CD14-positive monocyte (primary cell): Measurements from ENCODE around the gene ACER1. TPM values are rescaled to one million over a fixed set of nuclear protein-coding genes. Genes with fewer than 3 reads are reported as not detected.

Experiments
- DNase-seq, 3 donors: peaks; one replicate each; pipeline ENCODE4 v3.0.0-alpha.2; 2011 to 2022
- H2AFZ ChIP-seq: 2 replicates; pipeline ENCODE4 v1.6.0; 2012; ENCODE audit warnings: mild to moderate bottlenecking, low read depth, low read length, inconsistent platforms; ENCODE audit not compliant: insufficient read depth, poor library complexity, severe bottlenecking
- H3K27ac ChIP-seq, 2 donors: 1 replicate in 1 of 2; 2 replicates in 1 of 2; pipeline ENCODE4 v1.5.1; 2012 to 2013; ENCODE audit warnings: low read length in 2 of 2, control low read depth in 1 of 2, inconsistent platforms in 1 of 2, low read depth in 1 of 2, mild to moderate bottlenecking in 1 of 2
- H3K27me3 ChIP-seq, 2 donors: one replicate each; pipeline versions ENCODE4 v1.6.0 to v1.6.1; 2011 to 2013; ENCODE audit warnings: low read length in 2 of 2; ENCODE audit not compliant: control insufficient read depth in 2 of 2, insufficient read depth in 2 of 2
- H3K36me3 ChIP-seq, 2 donors: replicated peaks in 1 of 2; 1 replicate in 1 of 2; 2 replicates in 1 of 2; pipeline versions ENCODE4 v1.5.1 to v1.6.1; 2012 to 2013; ENCODE audit warnings: low read length in 2 of 2, control low read depth in 1 of 2, inconsistent platforms in 1 of 2, mild to moderate bottlenecking in 1 of 2; ENCODE audit not compliant: insufficient read depth in 2 of 2, control insufficient read depth in 1 of 2
- H3K4me1 ChIP-seq, 2 donors: 1 replicate in 1 of 2; 2 replicates in 1 of 2; pipeline versions ENCODE4 v1.5.1 to v1.6.1; 2012 to 2013; ENCODE audit warnings: low read length in 2 of 2, control low read depth in 1 of 2, inconsistent platforms in 1 of 2, mild to moderate bottlenecking in 1 of 2, moderate library complexity in 1 of 2; ENCODE audit not compliant: insufficient read depth in 2 of 2, control insufficient read depth in 1 of 2
- H3K4me2 ChIP-seq: replicated peaks from 2 replicates; pipeline ENCODE3; 2012; ENCODE audit warnings: low read length, moderate library complexity, mild to moderate bottlenecking; ENCODE audit not compliant: poor library complexity, severe bottlenecking; ENCODE audit errors: extremely low read depth
- H3K4me3 ChIP-seq, 3 experiments: fragments of 200-600 bp in 1 of 3; sonication (generic) in 1 of 3; replicated peaks in 1 of 3; 1 replicate in 2 of 3; 2 replicates in 1 of 3; pipeline ENCODE4 v1.5.1; 2011 to 2013; ENCODE audit warnings: low read length in 3 of 3, mild to moderate bottlenecking in 3 of 3, control low read depth in 2 of 3, low read depth in 2 of 3, inconsistent platforms in 1 of 3, moderate library complexity in 1 of 3
- H3K79me2 ChIP-seq: 2 replicates; pipeline ENCODE4 v1.6.0; 2012; ENCODE audit warnings: mild to moderate bottlenecking, control low read depth, inconsistent platforms, low read length, moderate library complexity; ENCODE audit not compliant: insufficient read depth
- H3K9ac ChIP-seq: 2 replicates; pipeline ENCODE4 v1.6.0; 2017; ENCODE audit warnings: low read length, mild to moderate bottlenecking; ENCODE audit not compliant: insufficient read depth, poor library complexity, severe bottlenecking
- H3K9me3 ChIP-seq, 2 donors: replicated peaks in 1 of 2; 1 replicate in 1 of 2; 2 replicates in 1 of 2; pipeline versions ENCODE4 v1.5.1 to v1.6.1; 2012 to 2013; ENCODE audit warnings: low read length in 2 of 2, control low read depth in 1 of 2; ENCODE audit not compliant: control insufficient read depth in 1 of 2, insufficient read depth in 1 of 2
- H4K20me1 ChIP-seq: 2 replicates; pipeline ENCODE4 v1.6.0; 2012; ENCODE audit warnings: mild to moderate bottlenecking, low read length, control low read depth, moderate library complexity; ENCODE audit not compliant: insufficient read depth
- H3K27ac Mint-ChIP-seq, 7 donors: one replicate each; pipeline ENCODE4 v1.8.0; 2020; ENCODE audit warnings: mild to moderate bottlenecking in 7 of 7, mixed read lengths in 7 of 7, moderate library complexity in 6 of 7, inconsistent platforms in 2 of 7
- H3K27me3 Mint-ChIP-seq, 3 donors: one replicate each; pipeline ENCODE4 v1.8.0; 2021 to 2022; ENCODE audit warnings: low read depth in 3 of 3, mild to moderate bottlenecking in 3 of 3, mixed read lengths in 3 of 3, moderate library complexity in 3 of 3, inconsistent platforms in 1 of 3
- H3K36me3 Mint-ChIP-seq, 2 donors: one replicate each; pipeline ENCODE4 v1.8.0; 2020; ENCODE audit warnings: mixed read lengths in 2 of 2, inconsistent platforms in 1 of 2, mild to moderate bottlenecking in 1 of 2
- H3K4me1 Mint-ChIP-seq: one replicate; pipeline ENCODE4 v1.8.0; 2020; ENCODE audit warnings: mild to moderate bottlenecking, mixed read lengths
- H3K4me3 Mint-ChIP-seq, 2 donors: one replicate each; pipeline ENCODE4 v1.8.0; 2020; ENCODE audit warnings: mild to moderate bottlenecking in 2 of 2, mixed read lengths in 2 of 2, moderate library complexity in 1 of 2
- H3K9me3 Mint-ChIP-seq, 7 donors: one replicate each; pipeline ENCODE4 v1.8.0; 2020 to 2022; ENCODE audit warnings: mixed read lengths in 7 of 7, mild to moderate bottlenecking in 6 of 7, moderate library complexity in 6 of 7, inconsistent platforms in 2 of 7
- WGBS: methylation state at CpG from one replicate; pipeline ENCODE4 v1.1.5; 2013; ENCODE audit warnings: missing lambda C conversion rate; ENCODE audit not compliant: insufficient coverage; 5-methylcytosine and 5-hydroxymethylcytosine counted together
- intact Hi-C, 2 donors: fragments of 100-400 bp; cut with micrococcal nuclease; formaldehyde crosslinking; loops; one replicate each; pipeline versions ENCODE4 v1.15.0 to v1.15.1; 2023
- polyA plus RNA-seq, 3 donors: library from polyadenylated mRNA; depleted of rRNA in 1 of 3; unstranded in 2 of 3; stranded (reverse) in 1 of 3; fragments of 300-500 nt in 2 of 3; fragments of >200 nt in 1 of 3; fragmentation: Illumina TruSeq in 2 of 3; gene quantifications; 1 replicate in 2 of 3; 2 replicates in 1 of 3; pipeline ENCODE4 v1.2.3, GENCODE V29; 2012 to 2021
- TF ChIP-seq, protein P1 (sequence below): fragments of 200-600 bp; IDR thresholded peaks from one replicate; pipeline ENCODE4 v1.8.0; 2022; ENCODE audit warnings: antibody characterized with exemption, mild to moderate bottlenecking

ACER1 gene
- polyA plus RNA-seq, 3 donors: not detected

DNA sequence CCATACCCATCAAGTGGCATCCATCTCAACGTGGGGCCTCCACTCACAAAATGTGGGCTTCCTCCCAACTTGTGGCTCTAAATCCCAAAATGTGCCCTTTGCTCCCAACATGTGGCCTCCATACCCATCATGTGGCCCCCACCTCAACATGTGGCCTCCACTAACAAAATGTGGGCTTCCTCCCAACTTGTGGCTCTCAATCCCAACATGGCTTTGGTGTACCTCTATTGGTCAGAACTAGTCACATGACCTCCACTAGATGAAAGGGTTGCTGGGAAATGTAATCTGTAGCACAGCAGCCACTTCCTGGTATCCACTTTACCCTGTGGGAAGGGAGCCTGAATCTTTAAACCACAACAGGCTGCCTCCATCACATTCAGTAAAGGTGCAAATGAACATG is 10.1 kb upstream of the ACER1 start:
- Histone ChIP-seq H3K4me2 (no peak overlapping the region), H3K36me3 (no peaks in the 10 kb centered on the region), H4K20me1 (no peaks in the 10 kb centered on the region), H3K27me3 (no peaks in the 10 kb centered on the region), H3K27ac (no peak overlapping the region), H3K79me2 (no peaks in the 10 kb centered on the region), H2AFZ (no peak overlapping the region), H3K9ac (no peak overlapping the region), H3K9me3 (peaks cover 0 to 4% of the 10 kb centered on the region in 2 donors), H3K4me3 (no peak overlapping the region), H3K4me1 (no peaks in the 10 kb centered on the region)
- 92% methylated on average over 1 of the region's 1 CpG for WGBS
- Mint-ChIP-seq H3K36me3 (no peaks in the 10 kb centered on the region), H3K4me3 (no peak overlapping the region), H3K27me3 (peaks cover 2 to 15% (median 7%) of the 10 kb centered on the region in 3 donors), H3K4me1 (peaks cover 2% of the 10 kb centered on the region), H3K9me3 (peaks cover 4 to 10% (median 5%) of the 10 kb centered on the region in 7 donors), H3K27ac (no peak overlapping the region)
- intact Hi-C loops: no loop called here
- DNase-seq: no peak
- TF ChIP-seq, protein P1, sequence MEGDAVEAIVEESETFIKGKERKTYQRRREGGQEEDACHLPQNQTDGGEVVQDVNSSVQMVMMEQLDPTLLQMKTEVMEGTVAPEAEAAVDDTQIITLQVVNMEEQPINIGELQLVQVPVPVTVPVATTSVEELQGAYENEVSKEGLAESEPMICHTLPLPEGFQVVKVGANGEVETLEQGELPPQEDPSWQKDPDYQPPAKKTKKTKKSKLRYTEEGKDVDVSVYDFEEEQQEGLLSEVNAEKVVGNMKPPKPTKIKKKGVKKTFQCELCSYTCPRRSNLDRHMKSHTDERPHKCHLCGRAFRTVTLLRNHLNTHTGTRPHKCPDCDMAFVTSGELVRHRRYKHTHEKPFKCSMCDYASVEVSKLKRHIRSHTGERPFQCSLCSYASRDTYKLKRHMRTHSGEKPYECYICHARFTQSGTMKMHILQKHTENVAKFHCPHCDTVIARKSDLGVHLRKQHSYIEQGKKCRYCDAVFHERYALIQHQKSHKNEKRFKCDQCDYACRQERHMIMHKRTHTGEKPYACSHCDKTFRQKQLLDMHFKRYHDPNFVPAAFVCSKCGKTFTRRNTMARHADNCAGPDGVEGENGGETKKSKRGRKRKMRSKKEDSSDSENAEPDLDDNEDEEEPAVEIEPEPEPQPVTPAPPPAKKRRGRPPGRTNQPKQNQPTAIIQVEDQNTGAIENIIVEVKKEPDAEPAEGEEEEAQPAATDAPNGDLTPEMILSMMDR: no peak

DNA sequence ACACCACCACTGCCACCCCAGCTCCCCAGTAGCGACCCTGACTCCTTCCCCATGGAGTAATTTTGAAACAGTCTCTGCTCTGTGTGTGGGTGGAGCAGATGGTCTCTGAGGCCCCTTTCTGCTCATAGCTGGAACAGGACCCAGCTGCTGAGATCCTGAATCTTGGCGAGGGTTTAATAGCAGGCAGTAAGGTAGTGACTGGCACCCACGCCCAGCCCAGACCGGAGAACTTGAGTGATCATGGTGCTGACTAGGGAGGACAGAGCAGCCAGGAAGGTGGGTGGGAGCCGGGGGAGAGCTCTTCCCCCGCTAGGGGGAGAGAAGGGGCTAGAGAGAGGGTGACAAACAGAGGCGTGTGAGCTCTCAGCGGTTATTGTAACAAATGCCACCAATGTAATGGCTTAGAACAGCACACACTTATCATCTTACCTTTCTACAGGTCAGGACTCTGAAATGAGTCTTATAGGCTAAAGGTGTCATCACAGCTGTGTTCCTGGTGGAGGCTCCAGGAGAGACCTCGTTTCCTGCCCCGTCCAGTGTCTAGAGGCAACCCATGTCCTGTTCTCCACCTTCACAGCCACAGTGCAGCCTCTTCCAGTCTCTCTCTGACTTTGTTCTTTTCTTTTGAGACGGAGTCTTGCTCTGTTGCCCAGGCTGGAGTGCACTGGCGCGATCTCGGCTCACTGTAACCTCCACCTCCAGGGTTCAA is 7.2 kb upstream of the ACER1 start:
- 89% methylated on average over 5 of the region's 14 CpGs for WGBS
- Histone ChIP-seq H3K4me3 (no peak overlapping the region), H4K20me1 (no peaks in the 10 kb centered on the region), H3K4me2 (no peak overlapping the region), H3K27ac (no peak overlapping the region), H2AFZ (no peak overlapping the region), H3K9me3 (peaks cover 0 to 4% of the 10 kb centered on the region in 2 donors), H3K4me1 (no peaks in the 10 kb centered on the region), H3K36me3 (no peaks in the 10 kb centered on the region), H3K79me2 (no peaks in the 10 kb centered on the region), H3K9ac (no peak overlapping the region), H3K27me3 (no peaks in the 10 kb centered on the region)
- peaks cover 4 to 10% (median 5%) of the 10 kb centered on the region in 7 donors for H3K9me3 Mint-ChIP-seq
- H3K27me3 Mint-ChIP-seq: peaks cover 2 to 9% (median 5%) of the 10 kb centered on the region in 3 donors
- peak overlapping the region in 1 of 7 donors; percentile 54 for H3K27ac Mint-ChIP-seq
- peaks cover 2% of the 10 kb centered on the region for H3K4me1 Mint-ChIP-seq
- intact Hi-C loops: no loop called here
- no peak overlapping the region for H3K4me3 Mint-ChIP-seq
- TF ChIP-seq, protein P1: no peak
- H3K36me3 Mint-ChIP-seq: no peaks in the 10 kb centered on the region
- no peak for DNase-seq
